ENCODE data around the gene YWHAH.

The YWHAH gene

GRCh38 chr22:31943978-31944699 lies at the start of gene YWHAH:
YWHAH (plus strand) TSS chr22:31944535; CDS start chr22:31944734, 199 bp downstream.
- peak; percentile 97 for DNase-seq

GRCh38 chr22:31895411-31896123 lies 48.8 kb upstream of the YWHAH start:
- no peak for DNase-seq

DNA sequence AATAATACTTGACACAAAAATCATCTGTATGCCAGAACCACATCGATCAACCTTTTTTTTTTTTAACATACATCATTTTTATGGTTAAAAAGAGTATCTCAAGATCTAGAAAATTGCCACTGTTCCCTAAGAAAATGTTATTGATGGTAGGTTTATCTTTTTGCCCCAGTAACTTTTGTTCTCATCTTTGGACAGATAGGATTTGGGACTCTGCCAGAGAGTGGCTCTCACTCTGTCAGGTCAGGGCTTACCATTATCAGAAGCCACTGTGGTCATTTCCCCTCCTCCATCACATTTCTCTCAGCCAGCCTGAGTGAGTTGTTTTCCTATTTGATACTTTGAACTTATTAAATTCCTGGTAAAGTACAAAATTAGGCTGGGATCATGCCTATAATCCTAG lies 47.9 kb upstream of the YWHAH start:
- DNase-seq, result no peak

GRCh38 chr22:31897842-31898805 lies 46.2 kb upstream of the YWHAH start:
- DNase-seq, result no peak

- DNase-seq, result no peak
These were observed 45.4 kb upstream of the YWHAH start for GRCh38 chr22:31898926-31899325.

GRCh38 chr22:31899669-31900068 lies 44.7 kb upstream of the YWHAH start:
- no peak for DNase-seq

DNA sequence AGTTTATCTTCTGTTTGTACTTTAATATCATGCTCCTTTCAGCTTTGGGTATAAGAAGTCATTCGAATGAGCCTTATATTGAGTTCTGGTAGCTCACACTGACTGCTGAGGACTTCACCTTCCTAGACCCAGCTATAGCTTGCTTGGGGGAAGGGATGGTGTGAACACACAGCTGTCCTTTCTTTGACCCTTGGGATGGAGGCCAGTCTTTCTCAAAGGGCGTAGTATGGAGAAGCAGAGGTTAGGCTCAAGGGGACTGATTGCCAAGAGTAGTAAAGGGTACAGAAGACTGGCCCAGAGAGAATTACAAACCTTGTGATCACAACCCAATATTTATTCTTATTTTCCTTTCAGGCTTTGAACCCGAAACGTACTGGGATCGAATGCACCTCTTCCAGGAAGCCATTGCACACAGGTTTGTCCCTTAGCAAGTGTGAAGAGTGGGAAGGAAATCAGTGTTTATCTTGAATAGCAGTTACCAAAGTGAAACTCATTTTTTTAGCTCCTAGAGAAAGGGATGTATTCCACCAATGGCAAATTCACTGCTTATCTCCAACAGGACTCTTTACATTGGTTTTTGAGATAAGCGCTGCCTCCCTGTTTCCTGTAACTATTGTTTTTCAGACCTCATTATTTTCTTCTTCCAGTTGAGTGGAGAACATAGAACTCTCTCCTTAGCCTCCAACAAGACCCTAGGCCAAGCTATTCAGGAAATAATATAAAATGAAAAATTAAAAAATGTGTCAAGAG lies 42.8 kb upstream of the YWHAH start:
- DNase-seq, result no peak

DNA sequence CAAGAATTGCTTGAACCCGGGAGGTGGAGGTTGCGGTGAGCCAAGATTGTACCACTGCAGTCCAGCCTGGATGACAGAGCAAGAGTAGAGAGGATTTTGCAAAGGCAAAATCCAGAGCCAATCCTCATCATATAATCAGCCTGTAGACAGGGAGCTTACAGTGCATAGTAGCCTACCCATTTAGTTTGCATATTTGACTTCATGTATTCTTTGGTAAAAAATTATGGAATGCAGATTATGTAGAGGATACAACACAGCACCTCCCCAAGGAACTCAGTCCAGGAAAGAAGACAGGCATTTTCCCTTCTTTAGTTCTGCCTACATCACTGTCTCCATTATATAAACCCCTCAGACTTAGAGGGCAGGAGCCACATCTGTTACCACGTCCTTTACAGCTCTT lies 39.7 kb upstream of the YWHAH start:
- no peak for DNase-seq

GRCh38 chr22:31905356-31905755 lies 39.0 kb upstream of the YWHAH start:
- DNase-seq, result no peak

DNA sequence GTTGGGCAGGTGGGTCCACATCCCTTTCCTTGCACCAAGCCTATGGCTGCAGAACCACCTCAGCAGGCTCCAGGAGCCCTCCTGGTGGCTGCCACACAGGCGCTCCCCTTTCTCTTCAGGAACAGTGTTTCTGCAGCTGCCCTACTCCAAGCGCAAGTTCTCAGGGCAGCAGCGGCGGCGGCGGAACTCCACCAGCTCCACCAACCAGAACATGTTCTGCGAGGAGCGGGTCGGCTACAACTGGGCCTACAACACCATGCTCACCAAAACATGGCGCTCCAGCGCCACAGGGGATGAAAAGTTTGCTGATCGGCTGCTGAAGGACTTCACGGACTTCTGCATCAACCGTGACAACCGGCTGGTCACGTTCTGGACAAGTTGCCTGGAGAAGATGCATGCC lies 38.2 kb upstream of the YWHAH start:
- DNase-seq, result no peak

GRCh38 chr22:31906569-31906968 lies 37.8 kb upstream of the YWHAH start:
- no peak for DNase-seq

- no peak for DNase-seq
These were observed 34.4 kb upstream of the YWHAH start for GRCh38 chr22:31909977-31910376.

- DNase-seq, result no peak
These were observed 32.5 kb upstream of the YWHAH start for GRCh38 chr22:31911565-31912406.

DNA sequence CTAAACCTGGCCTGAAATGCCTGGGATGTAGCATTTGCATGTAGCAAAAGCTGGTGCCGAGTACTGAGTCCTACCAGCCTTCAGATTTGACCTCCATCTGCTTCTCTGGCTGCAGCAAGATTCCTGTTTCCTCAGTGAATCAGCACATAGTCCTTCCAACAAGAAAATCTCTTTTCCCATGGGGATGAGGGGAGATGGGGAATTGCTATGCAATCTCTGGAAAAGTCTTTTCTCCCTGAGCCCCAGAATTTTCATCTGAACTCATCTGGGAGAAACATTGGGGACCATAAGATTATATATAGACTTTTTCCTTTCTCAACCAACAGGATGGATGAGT lies 32.0 kb upstream of the YWHAH start:
- no peak for DNase-seq

DNA sequence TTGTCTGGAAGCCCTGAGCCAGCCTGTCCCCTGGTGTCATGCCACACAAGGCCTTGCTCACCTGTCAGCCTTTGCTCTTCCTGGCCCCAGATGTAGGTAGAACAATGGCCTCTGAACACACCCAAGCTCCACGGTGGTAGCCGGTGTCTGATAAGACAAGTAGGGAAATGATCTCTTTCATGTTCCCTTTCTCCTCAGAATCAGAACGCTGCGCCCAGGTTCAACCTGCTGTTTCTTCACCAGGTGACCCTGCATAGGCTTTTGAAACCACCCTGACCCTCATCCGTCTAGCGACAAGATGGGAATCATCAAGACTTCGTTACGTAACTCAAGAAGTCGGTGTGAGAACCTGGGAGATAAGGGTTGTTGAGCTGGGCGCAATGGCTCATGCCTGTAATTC lies 28.7 kb upstream of the YWHAH start:
- DNase-seq, result no peak

GRCh38 chr22:31917227-31917921 lies 27.0 kb upstream of the YWHAH start:
- DNase-seq, result peak; percentile 51

DNA sequence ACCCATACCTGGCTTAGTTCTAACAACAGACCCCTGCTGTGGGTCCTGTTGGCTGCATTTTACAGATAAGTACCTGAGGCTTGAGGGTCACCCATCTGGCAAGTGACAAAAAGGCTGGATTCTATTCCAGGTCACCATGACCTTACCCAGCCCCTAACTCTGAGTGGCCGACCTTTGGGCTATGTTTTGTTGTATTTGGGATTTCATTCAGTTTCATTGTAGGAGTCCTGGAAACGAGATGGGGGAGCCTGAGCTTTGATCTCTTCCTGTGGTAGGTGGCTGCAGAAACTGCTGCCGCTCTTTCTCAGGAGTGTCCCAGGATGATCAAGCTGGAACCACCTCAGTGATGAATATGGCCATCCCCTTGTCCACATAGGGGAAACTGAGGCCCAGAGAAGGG lies 24.6 kb upstream of the YWHAH start:
- no peak for DNase-seq

GRCh38 chr22:31920306-31920705 lies 24.0 kb upstream of the YWHAH start:
- DNase-seq, result no peak

DNA sequence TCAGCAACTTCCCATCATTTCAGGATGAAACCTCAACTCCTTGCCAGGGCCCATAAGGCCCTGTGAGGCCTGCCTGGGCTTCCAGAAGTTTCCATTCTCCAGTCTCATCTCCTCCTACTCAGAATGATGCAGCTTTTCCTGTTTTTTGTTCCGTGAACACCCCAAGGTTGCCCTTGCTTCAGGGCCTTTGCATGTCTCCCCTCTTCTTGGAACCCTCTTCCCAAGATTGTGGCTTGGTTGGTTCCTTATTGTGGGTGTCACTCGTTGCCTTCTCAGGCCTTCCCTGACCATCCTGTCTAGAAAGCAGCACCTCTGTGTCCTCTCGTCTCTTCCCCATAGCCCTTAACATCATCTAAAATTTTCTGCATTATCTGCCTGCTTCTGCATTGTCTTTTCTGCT lies 23.2 kb upstream of the YWHAH start:
- no peak for DNase-seq

DNA sequence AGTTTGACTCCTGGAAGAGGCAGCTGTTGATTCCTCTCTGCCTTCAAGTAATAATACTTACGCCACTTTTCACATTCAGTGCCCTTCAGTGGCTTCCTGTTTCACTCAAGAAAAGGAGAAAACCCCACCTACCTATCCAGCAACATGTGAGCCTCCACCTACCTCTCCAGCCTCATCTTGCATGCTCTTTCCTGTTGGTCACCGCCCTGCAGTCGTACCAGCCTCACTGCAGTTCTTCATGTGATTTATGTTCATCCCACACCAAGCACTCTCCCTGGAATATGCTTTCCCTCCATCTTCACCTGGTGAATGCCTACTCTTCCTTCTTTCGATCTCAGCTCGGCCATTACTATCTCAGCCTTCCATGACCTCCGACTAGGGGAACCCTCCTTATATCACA lies 21.8 kb upstream of the YWHAH start:
- DNase-seq, result no peak

- DNase-seq, result no peak
These were observed 21.2 kb upstream of the YWHAH start for GRCh38 chr22:31923136-31923535.

Measured in activated CD4-positive, alpha-beta T cell treated with anti-CD3 and anti-CD28 coated beads, Interleukin-2, Interleukin-6, amounts not matched to agents 100 ng/mL and 50 ng/mL, durations not matched to agents 16 hours and 8 hours (primary cell).